HCT116 (cell line): ENCODE data around the gene NELL1. TPM values are rescaled to one million over a fixed set of nuclear protein-coding genes. Genes with fewer than 3 reads are reported as not detected.

Experiments used
- ATAC-seq: fragments of 200-7000 bp; cut with Tn5 transposase; 2 replicates; pipeline ENCODE4 v1.9.1; 2020; ENCODE audit warnings: mild to moderate bottlenecking, moderate library complexity
- BruUV-seq: library from RNA; stranded (reverse); fragments of 400-500 nt; replicated peaks from 2 replicates; lab custom pipeline; 2021; lab: Mats Ljungman, UMichigan
- CTCF ChIA-PET: fragments of 300-600 bp; sonication (Branson Sonifier 250); formaldehyde crosslinking; loops from one replicate; lab custom pipeline; 2021; ENCODE audit warnings: antibody characterized with exemption; lab: Charles Lee
- POLR2A ChIA-PET: fragments of 300-600, 350-600 bp; sonication (Branson Sonifier 250); formaldehyde crosslinking; loops from one replicate; lab custom pipeline; 2021; ENCODE audit warnings: antibody characterized with exemption; lab: Charles Lee
- RAD21 ChIA-PET, 2 experiments: fragments of 300-600 bp; sonication (Branson Sonifier 250); formaldehyde crosslinking; loops; one replicate each; lab custom pipeline; 2023; ENCODE audit warnings: low total read pairs in 2 of 2; ENCODE audit not compliant: uncharacterized antibody in 2 of 2, unreplicated experiment in 2 of 2, low non-redundant PET in 1 of 2; lab: Charles Lee
- DNase-seq: peaks from one replicate; pipeline ENCODE4 v3.0.0-alpha.2; 2010; ENCODE audit warnings: low read depth, low spot score
- H2AFZ ChIP-seq: fragments of 200-600 bp; shearing (Covaris generic), sonication (generic); 2 replicates; pipeline ENCODE4 v1.6.1; 2017; ENCODE audit warnings: low read depth, mixed run types, mixed read lengths, antibody characterized with exemption, low read length; ENCODE audit not compliant: poor library complexity, severe bottlenecking
- H3K27ac ChIP-seq: 2 replicates; pipeline ENCODE4 v1.5.1; 2012; ENCODE audit warnings: low read depth, low read length
- H3K27me3 ChIP-seq: fragments of 200-600 bp; sonication (generic); 2 replicates; pipeline ENCODE4 v1.6.1; 2016; ENCODE audit warnings: mixed run types, low read length, mixed read lengths; ENCODE audit not compliant: insufficient read depth
- H3K36me3 ChIP-seq, 2 experiments: fragments of 200-500 bp in 1 of 2; fragments of 200-600 bp in 1 of 2; sonication (Bioruptor generic) in 1 of 2; sonication (generic) in 1 of 2; 2 replicates each; pipeline versions ENCODE4 v1.5.1 to v1.6.1; 2014 to 2016; ENCODE audit warnings: low read length in 2 of 2, inconsistent platforms in 1 of 2, mixed read lengths in 1 of 2, mixed run types in 1 of 2; ENCODE audit not compliant: insufficient read depth in 2 of 2, control insufficient read depth in 1 of 2
- H3K4me1 ChIP-seq, 2 experiments: fragments of 200-600 bp in 1 of 2; sonication (generic) in 1 of 2; 2 replicates each; pipeline versions ENCODE4 v1.5.1 to v1.6.1; 2012 to 2017; ENCODE audit warnings: low read length in 2 of 2, inconsistent platforms in 1 of 2, mild to moderate bottlenecking in 1 of 2, mixed read lengths in 1 of 2, mixed run types in 1 of 2, moderate library complexity in 1 of 2; ENCODE audit not compliant: insufficient read depth in 2 of 2, control insufficient read depth in 1 of 2
- H3K4me2 ChIP-seq: fragments of 200-600 bp; sonication (generic); 2 replicates; pipeline ENCODE4 v1.6.1; 2017; ENCODE audit warnings: mixed run types, low read length, mixed read lengths
- H3K4me3 ChIP-seq, 2 experiments: fragments of 200-600 bp in 1 of 2; sonication (generic) in 1 of 2; replicated peaks in 1 of 2; 2 replicates each; pipeline ENCODE4 v1.5.1; 2011 to 2016; ENCODE audit warnings: low read length in 2 of 2, control low read depth in 1 of 2, low read depth in 1 of 2, mild to moderate bottlenecking in 1 of 2, mixed read lengths in 1 of 2, mixed run types in 1 of 2
- H3K79me2 ChIP-seq: fragments of 200-600 bp; sonication (generic); 2 replicates; pipeline ENCODE4 v1.6.1; 2017; ENCODE audit warnings: mild to moderate bottlenecking, mixed run types, low read length, moderate library complexity, mixed read lengths; ENCODE audit not compliant: insufficient read depth
- H3K9ac ChIP-seq: fragments of 200-600 bp; sonication (generic); 2 replicates; pipeline ENCODE4 v1.6.1; 2016; ENCODE audit warnings: low read length, mixed read lengths
- H3K9me2 ChIP-seq: fragments of 200-600 bp; sonication (generic), shearing (Covaris generic); 2 replicates; pipeline ENCODE4 v1.6.1; 2017; ENCODE audit warnings: mixed run types, mild to moderate bottlenecking, moderate library complexity; ENCODE audit not compliant: insufficient read depth
- H3K9me3 ChIP-seq, 2 experiments: fragments of 200-500 bp in 1 of 2; fragments of 200-600 bp in 1 of 2; sonication (Bioruptor generic) in 1 of 2; sonication (generic) in 1 of 2; 2 replicates each; pipeline ENCODE4 v1.6.1; 2014 to 2017; ENCODE audit warnings: low read length in 2 of 2, mixed read lengths in 2 of 2, inconsistent platforms in 1 of 2, low read depth in 1 of 2, mild to moderate bottlenecking in 1 of 2, mixed run types in 1 of 2, moderate library complexity in 1 of 2; ENCODE audit not compliant: control insufficient read depth in 1 of 2, insufficient read depth in 1 of 2
- H4K20me1 ChIP-seq: fragments of 200-600 bp; sonication (generic), shearing (Covaris generic); 2 replicates; pipeline ENCODE4 v1.6.1; 2017; ENCODE audit warnings: mixed run types, mild to moderate bottlenecking, moderate library complexity; ENCODE audit not compliant: insufficient read depth
- ELF1 ChIP-seq: IDR thresholded peaks from 2 replicates; pipeline ENCODE4 v1.6.1; 2012; ENCODE audit warnings: low read depth, borderline replicate concordance
- SIN3A ChIP-seq: IDR thresholded peaks from 2 replicates; pipeline ENCODE4 v1.6.1; 2012; ENCODE audit warnings: low read depth
- SRF ChIP-seq: IDR thresholded peaks from 2 replicates; pipeline ENCODE4 v1.6.1; 2012; ENCODE audit warnings: low read depth
- ZNF274 ChIP-seq: fragments of 200-500 bp; sonication (Bioruptor generic); IDR thresholded peaks from 2 replicates; pipeline ENCODE4 v1.6.1; 2014; ENCODE audit warnings: mild to moderate bottlenecking, low read depth, low read length, inconsistent platforms
- intact Hi-C: fragments of 100-400 bp; cut with micrococcal nuclease; formaldehyde crosslinking; loops from 2 replicates; pipeline ENCODE4 v1.10.0; 2022
- total RNA-seq: library from RNA; stranded (reverse); gene quantifications from one replicate; pipeline ENCODE4 v1.2.1, GENCODE V29; 2021; ENCODE audit not compliant: unreplicated experiment
- TF ChIP-seq, protein P1 (sequence below): IDR thresholded peaks from 2 replicates; pipeline ENCODE4 v1.6.1; 2012
- TF ChIP-seq, protein P2 (sequence below): IDR thresholded peaks from 2 replicates; pipeline ENCODE4 v1.6.1; 2011; ENCODE audit warnings: mild to moderate bottlenecking, low read length, moderate library complexity; ENCODE audit not compliant: insufficient replicate concordance; ENCODE audit errors: extremely low read depth
- TF ChIP-seq, protein P3 (sequence below): IDR thresholded peaks from 2 replicates; pipeline ENCODE4 v1.6.1; 2012; ENCODE audit warnings: low read depth

NELL1 gene
- total RNA-seq, 1 experiment from 2014 or later, result not detected

DNA sequence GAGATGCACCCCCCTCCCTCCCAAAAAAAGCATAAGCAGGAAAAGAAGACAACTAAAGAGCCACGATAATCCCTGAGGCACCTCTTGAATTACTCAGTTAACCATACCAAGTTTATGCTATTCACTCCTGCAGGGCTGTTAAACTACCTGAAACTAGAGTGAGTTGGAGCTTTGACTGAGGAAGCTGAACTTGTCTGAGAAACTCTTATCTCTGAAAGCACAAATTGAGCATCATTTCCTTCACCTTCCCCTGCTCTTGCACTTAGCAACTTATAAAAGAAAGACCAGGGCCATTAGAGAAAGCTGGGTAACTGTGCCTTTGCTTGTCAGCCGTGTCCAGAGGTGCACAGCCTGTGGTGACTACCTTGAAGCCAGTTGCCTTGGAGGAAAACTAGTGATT is 745.6 kb downstream of the NELL1 start:
- H3K4me2 ChIP-seq, result no peak overlapping the region
- RAD21 ChIA-PET, result no interaction called here
- H3K79me2 ChIP-seq, result no peaks in the 10 kb centered on the region
- intact Hi-C loops, result loop anchor here (10.0 kb wide), 1 partner anchor 660 kb away; no protein-coding TSS in a partner anchor
- no TSS peak for BruUV-seq
- H3K27ac ChIP-seq, result no peak overlapping the region
- peaks cover 16 to 21% of the 10 kb centered on the region in 2 experiments; a peak in 2 of 4 replicates for H3K9me3 ChIP-seq
- H3K4me3 ChIP-seq, result no peak overlapping the region
- no peaks in the 10 kb centered on the region for H3K4me1 ChIP-seq
- H2AFZ ChIP-seq, result no peak overlapping the region
- TF ChIP-seq SRF (no peak), ELF1 (no peak), SIN3A (no peak), ZNF274 (no peak)
- TF ChIP-seq, protein P1, sequence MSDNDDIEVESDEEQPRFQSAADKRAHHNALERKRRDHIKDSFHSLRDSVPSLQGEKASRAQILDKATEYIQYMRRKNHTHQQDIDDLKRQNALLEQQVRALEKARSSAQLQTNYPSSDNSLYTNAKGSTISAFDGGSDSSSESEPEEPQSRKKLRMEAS, result no peak
- TF ChIP-seq, protein P2, sequence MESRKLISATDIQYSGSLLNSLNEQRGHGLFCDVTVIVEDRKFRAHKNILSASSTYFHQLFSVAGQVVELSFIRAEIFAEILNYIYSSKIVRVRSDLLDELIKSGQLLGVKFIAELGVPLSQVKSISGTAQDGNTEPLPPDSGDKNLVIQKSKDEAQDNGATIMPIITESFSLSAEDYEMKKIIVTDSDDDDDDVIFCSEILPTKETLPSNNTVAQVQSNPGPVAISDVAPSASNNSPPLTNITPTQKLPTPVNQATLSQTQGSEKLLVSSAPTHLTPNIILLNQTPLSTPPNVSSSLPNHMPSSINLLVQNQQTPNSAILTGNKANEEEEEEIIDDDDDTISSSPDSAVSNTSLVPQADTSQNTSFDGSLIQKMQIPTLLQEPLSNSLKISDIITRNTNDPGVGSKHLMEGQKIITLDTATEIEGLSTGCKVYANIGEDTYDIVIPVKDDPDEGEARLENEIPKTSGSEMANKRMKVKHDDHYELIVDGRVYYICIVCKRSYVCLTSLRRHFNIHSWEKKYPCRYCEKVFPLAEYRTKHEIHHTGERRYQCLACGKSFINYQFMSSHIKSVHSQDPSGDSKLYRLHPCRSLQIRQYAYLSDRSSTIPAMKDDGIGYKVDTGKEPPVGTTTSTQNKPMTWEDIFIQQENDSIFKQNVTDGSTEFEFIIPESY, result no peak
- TF ChIP-seq, protein P3, sequence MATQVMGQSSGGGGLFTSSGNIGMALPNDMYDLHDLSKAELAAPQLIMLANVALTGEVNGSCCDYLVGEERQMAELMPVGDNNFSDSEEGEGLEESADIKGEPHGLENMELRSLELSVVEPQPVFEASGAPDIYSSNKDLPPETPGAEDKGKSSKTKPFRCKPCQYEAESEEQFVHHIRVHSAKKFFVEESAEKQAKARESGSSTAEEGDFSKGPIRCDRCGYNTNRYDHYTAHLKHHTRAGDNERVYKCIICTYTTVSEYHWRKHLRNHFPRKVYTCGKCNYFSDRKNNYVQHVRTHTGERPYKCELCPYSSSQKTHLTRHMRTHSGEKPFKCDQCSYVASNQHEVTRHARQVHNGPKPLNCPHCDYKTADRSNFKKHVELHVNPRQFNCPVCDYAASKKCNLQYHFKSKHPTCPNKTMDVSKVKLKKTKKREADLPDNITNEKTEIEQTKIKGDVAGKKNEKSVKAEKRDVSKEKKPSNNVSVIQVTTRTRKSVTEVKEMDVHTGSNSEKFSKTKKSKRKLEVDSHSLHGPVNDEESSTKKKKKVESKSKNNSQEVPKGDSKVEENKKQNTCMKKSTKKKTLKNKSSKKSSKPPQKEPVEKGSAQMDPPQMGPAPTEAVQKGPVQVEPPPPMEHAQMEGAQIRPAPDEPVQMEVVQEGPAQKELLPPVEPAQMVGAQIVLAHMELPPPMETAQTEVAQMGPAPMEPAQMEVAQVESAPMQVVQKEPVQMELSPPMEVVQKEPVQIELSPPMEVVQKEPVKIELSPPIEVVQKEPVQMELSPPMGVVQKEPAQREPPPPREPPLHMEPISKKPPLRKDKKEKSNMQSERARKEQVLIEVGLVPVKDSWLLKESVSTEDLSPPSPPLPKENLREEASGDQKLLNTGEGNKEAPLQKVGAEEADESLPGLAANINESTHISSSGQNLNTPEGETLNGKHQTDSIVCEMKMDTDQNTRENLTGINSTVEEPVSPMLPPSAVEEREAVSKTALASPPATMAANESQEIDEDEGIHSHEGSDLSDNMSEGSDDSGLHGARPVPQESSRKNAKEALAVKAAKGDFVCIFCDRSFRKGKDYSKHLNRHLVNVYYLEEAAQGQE, result no peak
- POLR2A ChIA-PET, result no interaction called here
- H3K9me2 ChIP-seq, result no peaks in the 10 kb centered on the region
- ATAC-seq (no peak), DNase-seq (no peak)
- H3K36me3 ChIP-seq, result no peaks in the 10 kb centered on the region
- H3K9ac ChIP-seq, result no peak overlapping the region
- no peaks in the 10 kb centered on the region for H3K27me3 ChIP-seq
- CTCF ChIA-PET, result no interaction called here
- H4K20me1 ChIP-seq, result no peaks in the 10 kb centered on the region
